ENCODE measurements around the gene MYOD1.

Gene MYOD1

DNA sequence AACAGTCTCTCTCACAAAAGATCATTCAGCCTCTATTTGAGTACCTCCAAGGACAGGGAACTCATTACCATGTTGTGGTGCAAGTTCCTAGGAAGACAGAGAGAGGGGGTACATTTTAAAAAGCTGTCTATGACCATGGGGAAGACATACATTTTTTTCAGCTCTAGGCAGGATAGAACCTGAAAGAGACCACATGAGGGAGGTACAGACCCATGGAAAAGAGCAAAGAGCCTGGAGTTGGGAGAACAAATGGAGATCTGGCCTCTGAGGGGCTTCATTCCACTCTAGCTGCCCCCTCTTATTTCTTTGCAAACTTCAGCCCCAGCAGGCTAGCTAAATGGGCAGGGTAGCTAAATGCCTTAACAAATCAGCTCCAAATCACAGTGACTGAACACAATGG lies 51.5 kb downstream of the MYOD1 start:
- TF ChIP-seq EGR1 (IDR thresholded peaks at IDR 0.05) = no peak
- TF ChIP-seq TCF12 (IDR thresholded peaks at IDR 0.05; ENCODE audit: low read depth) = no peak
- no peak for TF ChIP-seq YY1 (IDR thresholded peaks at IDR 0.05; ENCODE audit: low read depth)
- peak; percentile 23; the same call in 1 of the 2 replicates for TF ChIP-seq RAD21 (IDR thresholded peaks at IDR 0.05; ENCODE audit: low read depth)
- TF ChIP-seq ZBTB7A (IDR thresholded peaks at IDR 0.05; ENCODE audit: low read depth) = no peak
- no peak for TF ChIP-seq NFIC (IDR thresholded peaks at IDR 0.05)
- no peak for TF ChIP-seq FOXM1 (IDR thresholded peaks at IDR 0.05; ENCODE audit: borderline replicate concordance, low read depth)

DNA sequence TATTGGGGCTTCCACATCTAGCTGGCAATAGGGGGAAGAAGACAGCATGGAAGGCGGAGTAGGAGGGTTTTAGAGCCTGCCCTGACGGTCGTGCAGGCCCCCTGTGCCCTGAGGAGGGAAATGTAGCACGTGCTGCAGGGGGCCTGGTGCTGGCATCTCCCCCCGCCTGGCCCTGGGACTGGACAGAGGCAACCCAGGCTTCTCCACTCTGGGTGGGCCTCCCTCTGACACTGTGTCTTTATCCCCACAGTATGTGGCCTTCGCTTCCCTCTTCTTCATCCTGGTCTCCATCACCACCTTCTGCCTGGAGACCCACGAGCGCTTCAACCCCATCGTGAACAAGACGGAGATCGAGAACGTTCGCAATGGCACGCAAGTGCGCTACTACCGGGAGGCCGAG lies 52.0 kb downstream of the MYOD1 start:
- TF ChIP-seq, protein P1, sequence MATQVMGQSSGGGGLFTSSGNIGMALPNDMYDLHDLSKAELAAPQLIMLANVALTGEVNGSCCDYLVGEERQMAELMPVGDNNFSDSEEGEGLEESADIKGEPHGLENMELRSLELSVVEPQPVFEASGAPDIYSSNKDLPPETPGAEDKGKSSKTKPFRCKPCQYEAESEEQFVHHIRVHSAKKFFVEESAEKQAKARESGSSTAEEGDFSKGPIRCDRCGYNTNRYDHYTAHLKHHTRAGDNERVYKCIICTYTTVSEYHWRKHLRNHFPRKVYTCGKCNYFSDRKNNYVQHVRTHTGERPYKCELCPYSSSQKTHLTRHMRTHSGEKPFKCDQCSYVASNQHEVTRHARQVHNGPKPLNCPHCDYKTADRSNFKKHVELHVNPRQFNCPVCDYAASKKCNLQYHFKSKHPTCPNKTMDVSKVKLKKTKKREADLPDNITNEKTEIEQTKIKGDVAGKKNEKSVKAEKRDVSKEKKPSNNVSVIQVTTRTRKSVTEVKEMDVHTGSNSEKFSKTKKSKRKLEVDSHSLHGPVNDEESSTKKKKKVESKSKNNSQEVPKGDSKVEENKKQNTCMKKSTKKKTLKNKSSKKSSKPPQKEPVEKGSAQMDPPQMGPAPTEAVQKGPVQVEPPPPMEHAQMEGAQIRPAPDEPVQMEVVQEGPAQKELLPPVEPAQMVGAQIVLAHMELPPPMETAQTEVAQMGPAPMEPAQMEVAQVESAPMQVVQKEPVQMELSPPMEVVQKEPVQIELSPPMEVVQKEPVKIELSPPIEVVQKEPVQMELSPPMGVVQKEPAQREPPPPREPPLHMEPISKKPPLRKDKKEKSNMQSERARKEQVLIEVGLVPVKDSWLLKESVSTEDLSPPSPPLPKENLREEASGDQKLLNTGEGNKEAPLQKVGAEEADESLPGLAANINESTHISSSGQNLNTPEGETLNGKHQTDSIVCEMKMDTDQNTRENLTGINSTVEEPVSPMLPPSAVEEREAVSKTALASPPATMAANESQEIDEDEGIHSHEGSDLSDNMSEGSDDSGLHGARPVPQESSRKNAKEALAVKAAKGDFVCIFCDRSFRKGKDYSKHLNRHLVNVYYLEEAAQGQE (IDR thresholded peaks at IDR 0.05; ENCODE audit: low read depth) = no peak
- TF ChIP-seq, protein P2, sequence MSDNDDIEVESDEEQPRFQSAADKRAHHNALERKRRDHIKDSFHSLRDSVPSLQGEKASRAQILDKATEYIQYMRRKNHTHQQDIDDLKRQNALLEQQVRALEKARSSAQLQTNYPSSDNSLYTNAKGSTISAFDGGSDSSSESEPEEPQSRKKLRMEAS (IDR thresholded peaks at IDR 0.05) = no peak
- no peak for TF ChIP-seq ZBTB7A (IDR thresholded peaks at IDR 0.05; ENCODE audit: low read depth)
- TF ChIP-seq TAF1 (IDR thresholded peaks at IDR 0.05; ENCODE audit: low read depth) = no peak
- TF ChIP-seq TEAD4 (IDR thresholded peaks at IDR 0.05) = no peak
- TF ChIP-seq CREB1 (IDR thresholded peaks at IDR 0.05; ENCODE audit: low read depth) = no peak
- TF ChIP-seq FOXM1 (IDR thresholded peaks at IDR 0.05; ENCODE audit: borderline replicate concordance, low read depth) = no peak
- TF ChIP-seq NFIC (IDR thresholded peaks at IDR 0.05) = no peak
- no peak for TF ChIP-seq EP300 (IDR thresholded peaks at IDR 0.05; ENCODE audit: borderline replicate concordance)
- no peak for TF ChIP-seq YY1 (IDR thresholded peaks at IDR 0.05; ENCODE audit: low read depth)
- no peak for TF ChIP-seq CEBPB (IDR thresholded peaks at IDR 0.05)
- TF ChIP-seq RAD21 (IDR thresholded peaks at IDR 0.05; ENCODE audit: low read depth) = no peak
- TF ChIP-seq TCF12 (IDR thresholded peaks at IDR 0.05; ENCODE audit: low read depth) = no peak

Measured in Ishikawa (cell line).